ENCODE data around the gene FPGS.
"Not testable (repeated sequence)": the region's sequence is repeated elsewhere in the genome, so short reads cannot be mapped to it uniquely, and the experiment has no call there.

The FPGS gene, protein sequence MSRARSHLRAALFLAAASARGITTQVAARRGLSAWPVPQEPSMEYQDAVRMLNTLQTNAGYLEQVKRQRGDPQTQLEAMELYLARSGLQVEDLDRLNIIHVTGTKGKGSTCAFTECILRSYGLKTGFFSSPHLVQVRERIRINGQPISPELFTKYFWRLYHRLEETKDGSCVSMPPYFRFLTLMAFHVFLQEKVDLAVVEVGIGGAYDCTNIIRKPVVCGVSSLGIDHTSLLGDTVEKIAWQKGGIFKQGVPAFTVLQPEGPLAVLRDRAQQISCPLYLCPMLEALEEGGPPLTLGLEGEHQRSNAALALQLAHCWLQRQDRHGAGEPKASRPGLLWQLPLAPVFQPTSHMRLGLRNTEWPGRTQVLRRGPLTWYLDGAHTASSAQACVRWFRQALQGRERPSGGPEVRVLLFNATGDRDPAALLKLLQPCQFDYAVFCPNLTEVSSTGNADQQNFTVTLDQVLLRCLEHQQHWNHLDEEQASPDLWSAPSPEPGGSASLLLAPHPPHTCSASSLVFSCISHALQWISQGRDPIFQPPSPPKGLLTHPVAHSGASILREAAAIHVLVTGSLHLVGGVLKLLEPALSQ

DNA sequence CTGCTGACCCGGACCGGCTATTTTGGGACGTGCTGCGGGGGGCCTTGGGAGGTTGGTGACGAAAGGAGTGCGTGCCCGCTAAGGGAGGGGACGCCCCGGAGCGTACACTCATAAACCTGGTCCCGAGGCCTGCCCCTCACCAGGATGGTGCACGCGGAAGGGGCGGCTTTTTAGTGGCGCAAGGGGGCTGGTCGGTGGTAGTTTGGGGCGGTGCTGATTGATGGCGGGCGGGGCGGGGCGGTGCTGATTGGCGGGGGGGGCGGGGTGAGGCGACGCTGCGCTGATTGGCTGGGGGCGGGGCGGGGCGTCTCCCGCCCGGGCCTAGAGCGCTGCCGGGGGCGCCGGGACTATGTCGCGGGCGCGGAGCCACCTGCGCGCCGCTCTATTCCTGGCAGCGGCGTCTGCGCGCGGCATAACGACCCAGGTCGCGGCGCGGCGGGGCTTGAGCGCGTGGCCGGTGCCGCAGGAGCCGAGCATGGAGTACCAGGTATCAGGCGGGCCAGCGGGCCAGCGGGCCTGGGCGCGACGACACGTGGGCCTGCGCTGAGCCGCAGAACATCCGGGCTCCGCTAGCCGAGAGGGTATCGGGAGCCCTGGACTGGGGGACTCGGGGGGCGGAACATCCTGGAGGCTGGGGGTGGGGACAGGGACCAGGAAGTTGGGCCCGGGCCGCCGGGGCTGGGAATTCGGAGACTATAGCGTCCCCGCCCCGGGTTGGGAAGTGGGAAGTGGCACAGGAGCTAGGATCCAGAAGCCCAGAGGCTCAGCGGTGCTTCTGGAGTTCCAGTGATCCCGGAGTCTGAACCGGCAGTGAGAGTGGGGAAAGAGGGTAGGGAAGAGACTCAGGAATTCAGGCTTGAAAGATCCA lies at the start of gene FPGS:
Gene FPGS (plus strand): TSS at position 307 of the 868 bp plus-strand sequence. CDS start 43 bp downstream, at position 350.
- DNase-seq: peak; percentile 86

DNA sequence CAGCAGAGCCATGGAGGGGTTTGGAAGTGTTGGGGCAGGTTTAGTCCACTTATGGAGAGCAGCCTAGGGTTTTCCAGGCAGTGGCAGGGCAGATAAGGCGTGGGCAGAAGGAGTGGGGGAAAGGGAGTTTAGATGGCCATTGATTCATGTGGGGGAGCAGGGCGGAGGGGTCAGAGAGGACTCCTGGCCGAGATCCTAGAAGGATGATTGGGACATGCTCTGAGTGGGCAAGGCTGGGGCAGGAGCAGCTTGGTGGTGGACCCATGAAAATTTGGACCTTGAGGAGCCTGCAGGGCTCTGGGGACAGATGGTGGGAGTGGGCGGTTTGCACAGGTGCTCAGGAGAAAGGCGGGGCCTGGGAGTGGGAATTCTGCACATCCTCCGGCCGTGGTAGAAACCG lies 49.5 kb upstream of the FPGS start:
- no peak for DNase-seq

DNA sequence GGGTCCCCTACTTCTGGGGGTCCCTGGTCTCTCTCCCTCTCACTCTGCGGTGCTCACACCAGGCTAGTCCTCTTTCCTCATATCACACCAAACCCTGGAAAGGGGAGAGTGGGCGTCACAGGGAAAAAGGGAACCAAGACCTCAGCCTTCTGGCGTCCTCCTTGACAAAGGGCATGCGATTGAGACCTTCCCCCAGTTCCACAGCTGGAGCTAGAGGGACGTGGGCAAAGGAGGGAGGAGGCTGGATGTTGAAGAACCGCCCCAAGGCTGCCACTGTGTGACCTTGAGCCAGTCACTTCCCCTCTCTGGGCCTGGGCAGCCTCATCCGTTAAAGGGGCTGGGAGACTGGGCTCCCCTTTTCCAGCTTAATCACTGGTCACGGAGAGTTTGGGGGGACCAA lies 49.1 kb upstream of the FPGS start:
- no peak for DNase-seq

DNA sequence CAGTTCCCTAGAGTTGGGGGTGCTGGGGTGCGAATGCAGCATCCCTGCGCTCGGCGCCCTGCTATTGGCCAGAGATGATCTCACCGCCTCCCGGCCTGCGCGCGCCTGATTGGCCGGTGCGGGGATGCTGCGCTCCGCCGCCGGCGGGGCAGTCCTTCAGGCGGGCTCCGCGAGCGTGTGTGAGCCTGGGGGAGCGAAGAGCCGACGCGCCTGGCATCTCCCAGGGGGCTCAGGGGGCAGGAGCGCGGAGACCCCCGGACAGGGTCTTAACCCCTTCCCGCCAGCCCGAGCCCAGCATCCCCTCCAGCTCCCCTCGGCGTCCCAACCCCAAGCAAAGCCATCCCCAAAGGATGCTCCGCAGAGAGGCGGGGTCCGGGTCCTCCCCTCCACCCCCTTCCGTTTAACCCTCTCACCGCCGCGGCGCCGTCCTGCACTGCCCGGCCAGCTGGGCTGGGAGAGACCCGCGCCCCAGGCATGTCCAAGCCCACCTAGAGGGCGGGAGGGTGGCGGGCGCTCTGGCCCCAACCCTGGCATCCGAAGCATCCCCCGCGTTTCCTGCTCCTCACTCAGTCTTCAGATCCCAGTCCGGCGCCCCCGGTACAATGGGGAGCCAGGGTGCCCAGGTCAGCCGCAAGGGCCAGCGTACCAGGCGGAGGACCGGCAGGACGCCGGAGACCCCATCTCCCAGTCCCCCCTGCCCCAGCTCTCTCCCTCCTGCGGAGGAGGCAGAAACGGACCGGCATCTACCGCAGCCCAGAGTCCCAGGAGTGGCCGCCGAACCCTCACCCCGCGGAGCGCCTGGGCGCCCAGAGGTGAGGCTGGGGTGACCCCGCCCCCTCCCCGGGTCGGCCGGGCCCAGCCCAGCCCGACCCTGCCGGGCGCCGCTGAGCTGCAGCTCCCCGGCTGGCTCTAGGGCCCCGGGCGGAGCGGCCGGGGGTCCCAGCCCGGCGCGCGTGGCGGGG lies 48.3 kb upstream of the FPGS start:
- DNase-seq: no peak

DNA sequence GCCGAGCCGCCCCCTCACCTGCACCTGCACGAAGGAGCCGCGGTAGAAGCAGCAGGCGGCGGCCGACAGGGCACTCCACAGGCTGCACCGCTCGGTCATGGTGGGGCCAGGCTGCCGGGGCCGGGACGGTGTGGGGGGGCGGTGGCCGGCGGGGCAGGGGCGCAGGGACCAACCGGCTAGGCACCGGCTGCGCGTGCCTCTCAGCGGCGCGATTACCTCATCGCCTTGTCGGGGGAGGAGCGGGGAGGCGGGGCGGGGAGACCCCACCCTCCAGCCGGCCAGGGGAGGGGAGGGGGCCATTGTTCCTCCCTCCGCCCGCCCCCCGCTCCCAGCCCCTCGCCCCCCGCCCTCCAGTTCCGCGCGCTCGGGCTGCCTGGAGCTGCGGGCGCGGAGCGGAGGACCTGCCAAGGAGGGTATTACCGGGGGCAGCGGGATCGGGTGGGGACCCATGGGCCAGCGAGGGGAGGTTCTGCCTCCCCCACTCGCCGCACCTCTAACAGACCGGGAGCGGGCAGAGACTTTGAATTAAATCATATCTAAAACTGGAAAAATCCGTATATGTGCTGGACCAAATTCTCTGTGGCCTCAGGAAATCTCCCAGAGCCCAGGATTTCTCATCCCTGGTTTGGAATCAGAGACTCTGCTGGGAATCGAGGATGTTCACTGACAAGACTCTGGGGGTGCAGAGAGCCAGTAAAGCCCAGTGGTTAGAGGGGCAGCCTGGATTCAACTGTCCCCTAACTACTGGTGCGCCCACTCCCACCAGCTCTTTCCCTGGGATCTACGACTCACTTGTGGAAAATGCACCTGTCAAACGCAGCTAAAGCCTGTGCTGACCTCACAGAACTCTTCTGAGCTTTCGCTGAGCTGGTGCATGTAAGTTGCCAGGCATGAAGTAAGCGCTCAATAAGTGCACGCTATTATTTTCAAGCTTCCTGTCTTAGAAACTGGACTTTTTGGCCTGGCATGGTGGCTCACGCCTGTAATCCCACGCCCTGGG lies 47.3 kb upstream of the FPGS start:
- no peak for DNase-seq

DNA sequence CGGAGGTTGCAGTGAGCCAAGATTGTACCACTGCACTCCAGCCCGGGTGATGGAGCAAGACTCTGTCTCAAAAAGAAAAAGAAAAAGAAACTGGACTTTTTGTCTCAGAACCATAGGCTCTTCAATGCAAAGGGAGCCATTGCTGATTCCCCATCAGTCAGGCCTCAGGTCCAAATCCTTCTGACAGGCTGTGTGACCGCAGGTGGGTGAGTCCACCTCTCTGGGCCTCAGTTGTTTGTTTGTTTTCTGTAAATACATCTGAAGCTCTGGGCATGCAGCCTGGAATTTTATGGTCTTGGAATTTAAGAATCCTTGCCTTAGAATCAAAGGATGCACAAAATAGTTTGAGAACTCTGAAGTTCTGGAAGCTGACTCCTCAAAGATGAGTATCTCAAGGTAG lies 46.4 kb upstream of the FPGS start:
- no peak for DNase-seq

DNA sequence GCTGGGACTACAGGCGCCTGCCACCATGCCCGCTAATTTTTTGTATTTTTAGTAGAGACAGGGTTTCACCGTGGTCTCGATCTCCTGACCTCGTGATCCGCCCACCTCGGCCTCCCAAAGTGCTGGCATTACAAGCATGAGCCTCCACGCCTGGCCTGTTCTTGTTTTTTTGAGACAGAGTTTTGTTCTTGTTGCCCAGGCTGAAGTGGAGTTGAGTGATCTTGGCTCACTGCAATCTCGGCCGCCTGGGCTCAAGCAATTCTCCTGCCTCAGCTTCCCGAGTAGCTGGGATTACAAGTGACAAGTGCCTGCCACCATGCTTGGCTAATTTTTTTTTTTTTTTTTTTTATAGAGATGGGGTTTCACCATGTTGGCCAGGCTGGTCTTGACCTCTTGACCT lies 45.9 kb upstream of the FPGS start:
- DNase-seq: not testable (repeated sequence)

DNA sequence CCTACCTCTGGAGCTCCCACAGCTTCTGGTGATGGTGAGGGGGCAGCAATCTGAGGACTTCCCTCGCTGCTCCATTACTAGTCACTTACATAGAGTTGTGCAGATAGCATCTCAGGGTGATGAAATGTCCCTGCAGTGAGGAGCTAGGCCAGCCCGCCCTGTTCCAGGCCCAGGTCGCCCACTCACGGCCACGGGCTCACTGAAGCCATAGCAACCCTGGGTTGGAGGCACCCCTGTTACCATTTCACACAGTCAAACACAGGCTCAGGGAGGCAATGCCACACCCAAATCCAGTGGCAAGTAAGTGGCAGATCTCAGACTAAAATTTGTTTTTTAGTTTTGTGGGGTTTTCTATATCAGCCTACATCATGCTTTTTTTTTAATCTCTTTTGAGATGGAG lies 43.8 kb upstream of the FPGS start:
- DNase-seq: no peak

DNA sequence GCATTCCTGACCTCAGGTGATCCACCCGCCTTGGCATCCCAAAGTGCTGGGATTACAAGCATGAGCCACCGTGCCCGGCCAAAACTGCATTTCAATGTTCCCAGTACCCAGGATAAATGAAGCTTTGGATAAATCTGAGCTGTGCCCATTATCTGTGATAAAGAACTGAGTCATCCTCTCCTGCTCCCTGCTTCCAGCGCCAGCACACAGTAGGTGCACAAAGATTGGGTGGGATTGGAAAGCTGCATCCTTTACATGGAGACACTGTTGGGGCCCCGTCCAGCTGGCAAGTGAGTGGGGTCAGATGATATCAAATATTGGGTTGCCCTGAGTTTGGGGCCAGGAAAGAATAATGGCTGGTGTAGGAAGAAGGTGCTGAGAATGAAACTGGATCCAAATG lies 41.6 kb upstream of the FPGS start:
- DNase-seq: no peak

DNA sequence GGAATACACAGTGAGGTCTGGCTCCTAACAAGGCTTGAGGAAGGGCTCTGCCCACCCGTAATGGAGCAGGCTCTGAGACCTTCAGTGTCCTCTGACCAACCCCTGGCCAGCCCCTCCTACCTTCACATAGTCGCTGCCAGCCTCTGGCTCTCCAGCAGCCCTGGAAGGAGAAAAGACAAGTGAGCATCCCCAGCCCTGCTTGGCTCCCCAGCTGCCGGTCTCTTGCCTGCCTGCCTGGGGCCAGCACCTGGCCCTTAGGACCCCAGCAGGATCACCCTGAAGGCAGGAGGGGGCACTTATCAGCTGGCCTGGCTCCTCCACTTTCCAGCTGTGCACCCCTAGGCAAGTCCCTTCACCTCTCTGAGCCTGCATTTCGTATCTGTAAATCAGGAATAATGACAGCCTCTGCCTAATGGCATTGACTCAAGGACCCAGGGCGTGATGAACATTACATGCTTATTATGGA lies 41.2 kb upstream of the FPGS start:
- no peak for DNase-seq

DNA sequence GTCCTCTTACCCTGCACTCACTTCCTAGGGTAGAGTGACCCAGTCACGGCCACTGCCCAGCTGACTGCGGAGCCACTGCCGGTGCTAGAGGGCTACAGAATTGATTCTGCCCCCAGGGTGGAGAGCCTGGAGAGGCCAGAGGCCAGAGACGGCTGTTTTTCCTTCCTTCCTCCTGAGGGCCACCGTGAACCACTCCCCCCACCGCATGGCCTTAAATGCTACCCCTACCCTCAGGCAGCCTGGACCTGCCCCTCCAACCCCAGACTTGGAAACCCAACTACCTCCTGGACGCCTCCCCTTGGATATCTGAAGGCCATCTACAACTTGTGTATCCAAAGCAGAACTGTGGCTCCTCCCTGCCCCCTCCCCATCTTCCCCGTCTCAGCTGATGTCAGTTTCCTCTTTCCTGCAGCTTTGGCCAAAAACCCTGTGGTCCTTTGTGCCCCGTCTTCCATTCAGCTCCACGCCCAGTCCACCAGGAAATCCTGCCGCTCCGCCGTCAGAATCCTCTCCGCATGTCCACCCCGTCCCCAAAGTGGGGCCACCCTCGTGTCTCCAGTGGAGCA lies 40.5 kb upstream of the FPGS start:
- DNase-seq: no peak

DNA sequence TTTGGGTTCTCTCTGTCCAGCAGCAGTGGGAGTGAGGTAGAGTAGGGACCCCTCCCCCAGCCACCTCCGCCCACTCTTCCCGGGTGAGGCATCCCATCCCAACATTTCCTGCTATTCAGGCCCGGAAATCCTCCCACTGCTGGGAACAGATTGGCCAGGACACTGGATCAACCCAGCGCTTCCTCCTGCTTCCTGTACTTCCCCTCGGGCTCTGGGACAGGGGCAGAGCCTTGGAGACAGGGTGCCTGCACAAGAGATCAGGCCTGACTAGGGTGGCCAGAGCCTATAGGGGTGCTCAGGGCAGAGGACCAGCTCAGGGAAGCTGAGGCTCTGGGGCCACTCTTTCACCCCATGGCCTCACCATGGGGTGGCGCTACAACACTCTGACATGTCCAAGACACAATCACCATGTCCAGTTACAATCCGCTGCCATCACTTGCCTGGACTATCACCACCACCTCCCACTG lies 38.7 kb upstream of the FPGS start:
- DNase-seq: no peak

DNA sequence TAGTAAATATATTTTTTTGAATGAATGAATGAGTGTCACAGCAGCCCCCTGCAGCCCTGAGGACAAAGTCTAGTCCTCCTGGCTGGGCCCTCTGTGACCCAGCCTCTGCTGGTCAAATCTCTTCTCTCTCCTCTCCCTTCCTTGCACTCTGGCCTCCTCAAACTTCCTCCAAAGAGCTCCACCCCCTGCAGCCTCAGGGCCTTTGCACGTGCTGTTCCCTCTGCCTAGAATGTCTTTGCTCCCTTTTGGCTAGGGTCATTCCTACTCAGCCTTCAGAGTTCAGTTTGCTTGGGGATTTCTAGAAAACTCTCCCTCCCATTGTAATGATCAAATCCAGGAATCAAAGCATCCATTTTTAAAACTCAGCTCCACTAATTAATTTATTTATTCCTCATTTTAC lies 37.3 kb upstream of the FPGS start:
- no peak for DNase-seq

DNA sequence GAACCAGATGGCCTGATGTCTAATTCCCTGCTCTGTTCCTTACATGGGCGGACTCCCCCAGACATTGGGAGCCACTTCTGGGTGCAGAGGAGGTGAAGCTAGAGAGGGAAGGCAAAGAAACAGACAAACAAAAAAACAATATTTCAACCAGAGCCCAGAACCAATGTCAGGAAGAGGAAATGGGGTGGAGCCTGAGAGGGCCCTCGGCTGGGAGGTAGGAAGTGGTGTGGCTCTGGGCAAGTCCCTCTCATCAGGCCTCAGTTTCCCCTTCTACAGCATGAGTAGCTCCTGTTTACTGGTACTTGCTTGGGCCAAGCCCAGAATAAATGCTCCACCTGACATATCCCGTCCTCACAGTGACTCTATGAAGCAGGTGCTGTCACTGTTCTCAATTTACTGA lies 35.3 kb upstream of the FPGS start:
- DNase-seq: no peak

DNA sequence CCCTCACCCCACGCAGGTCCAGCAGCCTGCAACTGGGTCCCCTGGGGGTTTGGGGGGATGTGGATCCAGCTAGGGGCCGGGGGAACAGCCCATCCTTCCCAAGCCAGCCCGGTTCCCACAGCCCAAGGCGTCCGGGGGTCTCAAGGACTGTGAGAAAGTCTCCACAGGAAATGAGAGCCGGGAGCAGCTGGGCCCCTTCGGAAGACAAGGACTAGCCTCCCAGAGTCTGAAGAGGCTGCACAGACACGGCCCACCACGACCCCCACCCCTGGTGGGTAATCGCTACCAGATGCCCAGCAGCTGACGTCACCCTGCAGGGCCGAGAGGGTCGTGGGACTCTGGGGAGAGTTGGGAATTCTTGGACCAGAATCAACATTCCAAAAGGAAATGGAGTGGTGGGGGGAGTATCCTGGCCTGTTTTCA lies 34.8 kb upstream of the FPGS start:
- DNase-seq: no peak

DNA sequence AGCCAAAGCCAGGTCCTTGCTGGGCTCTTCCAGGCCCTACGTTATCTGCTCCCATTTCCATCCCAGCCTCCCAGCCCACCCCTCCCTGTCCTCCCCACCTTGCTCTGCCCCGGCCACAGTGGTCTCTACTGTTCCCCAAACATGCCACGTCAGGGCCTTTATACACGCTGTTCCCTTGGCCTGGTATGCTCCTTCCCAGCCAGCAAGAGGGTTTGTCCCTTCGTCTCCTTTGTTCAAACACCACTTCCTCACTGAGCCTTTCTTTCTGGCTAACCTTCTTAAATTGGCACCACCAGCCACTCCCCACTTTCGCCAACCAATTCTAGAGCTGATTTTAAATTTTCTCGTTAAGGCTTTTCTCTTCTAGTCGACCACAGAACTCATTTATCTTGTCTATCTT lies 34.0 kb upstream of the FPGS start:
- DNase-seq: no peak

DNA sequence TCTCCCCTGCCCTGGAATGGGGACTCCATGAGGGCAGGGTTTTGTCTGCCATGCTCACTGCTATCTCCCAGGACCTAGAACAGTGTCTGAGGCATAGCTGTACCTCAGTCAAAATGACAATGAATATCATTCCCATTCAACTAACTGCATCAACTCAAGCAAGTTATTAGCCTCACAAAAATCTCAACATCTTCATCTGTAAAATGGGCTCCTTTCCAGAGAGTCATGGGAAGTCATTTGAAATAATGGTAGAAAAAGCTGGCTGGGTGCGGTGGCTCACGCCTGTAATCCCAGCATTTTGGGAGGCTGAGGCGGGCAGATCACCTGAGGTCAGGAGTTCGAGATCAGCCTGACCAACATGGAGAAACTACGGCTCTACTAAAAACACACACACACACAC lies 33.6 kb upstream of the FPGS start:
- no peak for DNase-seq

DNA sequence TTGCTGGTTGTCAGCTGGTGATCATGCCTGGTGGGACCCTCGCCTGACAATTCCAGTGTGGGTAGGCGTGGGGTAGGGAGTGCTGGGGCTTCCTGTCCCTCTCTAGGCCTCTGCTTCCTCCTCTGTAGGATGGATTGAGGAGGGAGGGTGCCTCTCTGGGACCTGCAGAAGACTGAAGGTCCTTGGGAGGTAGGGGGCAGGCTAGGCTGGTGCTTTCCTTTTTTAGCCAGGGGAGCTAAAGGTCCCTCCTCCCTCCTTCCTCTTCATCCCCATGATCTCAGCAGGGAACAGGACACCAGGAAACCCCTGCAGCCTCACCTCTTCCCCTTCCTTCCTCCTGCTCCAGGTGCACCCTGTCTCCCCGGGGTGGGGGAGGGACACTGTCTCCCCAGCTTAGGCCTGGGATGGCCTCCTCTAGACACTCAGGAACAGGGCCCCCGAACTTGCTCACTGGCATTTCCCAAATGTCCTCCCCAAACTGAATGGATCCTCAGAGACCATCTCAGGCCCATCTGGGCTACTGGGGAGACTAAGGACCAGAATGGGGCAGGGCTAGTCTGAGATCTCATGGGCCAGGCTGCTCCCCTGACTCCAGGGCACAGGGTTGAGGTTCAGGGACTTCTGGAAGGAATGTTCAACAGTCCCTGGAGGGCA lies 32.6 kb upstream of the FPGS start:
- DNase-seq: no peak

DNA sequence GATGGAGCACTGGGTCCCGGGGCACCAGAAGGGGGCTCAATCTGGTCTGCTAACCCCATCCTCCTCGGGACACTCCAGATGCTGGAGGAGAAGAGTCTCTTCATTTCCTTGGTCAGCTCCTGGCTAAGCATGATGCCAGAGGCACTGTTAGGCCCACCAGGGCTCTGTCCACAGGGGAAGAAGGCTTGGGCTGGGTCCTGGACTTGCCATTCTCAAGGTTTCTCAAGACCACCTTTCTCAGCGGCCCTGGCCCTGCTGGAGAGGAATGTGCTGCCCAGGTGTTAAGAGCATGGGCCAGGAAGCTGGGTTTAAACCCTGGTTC lies 32.1 kb upstream of the FPGS start:
- DNase-seq: no peak

DNA sequence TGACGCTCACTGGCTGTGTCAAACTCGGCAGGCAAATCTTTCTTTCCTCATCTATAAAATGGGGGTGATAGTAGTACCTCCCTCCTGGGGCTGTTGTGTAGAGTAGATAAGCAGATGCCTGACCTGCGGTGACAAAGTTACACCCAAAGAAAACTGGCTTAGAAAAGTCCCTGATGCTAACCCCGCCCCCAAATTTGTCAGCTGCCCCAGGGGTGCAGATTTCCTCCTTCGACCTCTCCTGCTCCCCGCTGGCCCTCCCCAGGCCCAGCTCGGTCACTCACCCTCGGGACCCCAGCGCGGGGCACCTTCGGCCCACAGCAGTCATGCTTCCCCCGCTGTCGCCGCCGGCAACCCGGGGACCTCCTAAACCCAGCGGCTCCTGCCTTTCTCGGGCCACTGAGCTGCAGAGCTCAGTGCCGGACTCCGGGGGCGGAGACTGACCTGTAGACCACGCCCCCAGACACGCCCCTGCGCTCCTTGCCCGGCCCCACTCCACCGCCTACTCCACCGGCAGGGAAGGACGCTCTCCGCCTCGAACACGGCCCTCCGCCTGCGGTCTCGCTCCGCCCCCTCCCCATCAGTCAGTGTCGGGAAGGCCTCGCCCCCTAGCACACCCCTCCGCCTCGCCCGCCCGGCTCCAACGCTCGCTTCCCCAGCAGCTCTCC lies 31.6 kb upstream of the FPGS start:
- DNase-seq: peak; percentile 97

All from CD4-positive, alpha-beta T cell treated with Interleukin-10 for 1 hour (primary cell).